Measurements from ENCODE around the gene TICAM1. TPM values are rescaled to one million over a fixed set of nuclear protein-coding genes. Genes with fewer than 3 reads are reported as not detected.

TICAM1 gene
- total and polyA plus RNA-seq, 2 of the 8 experiments (the other 6 are each of a cell fraction or from before 2014, with no cell fraction given): 0.41 to 0.65 TPM

- TF ChIP-seq E2F6 (IDR thresholded peaks at IDR 0.05): peak; percentile 14; the same call in 1 of the 2 replicates
- peak; percentile 21; the same call in 1 of the 2 replicates for TF ChIP-seq MAX (IDR thresholded peaks at IDR 0.05)
- no peak for TF ChIP-seq TAF1 (IDR thresholded peaks at IDR 0.05; ENCODE audit: low read depth, low read length)
- DNase-seq (ENCODE audit: low read depth in 1 of 2, low spot score in 2 of 2) (no peak), FAIRE-seq (no peak)
- Histone ChIP-seq H3K14ac (ENCODE audit: insufficient read length) (no peak overlapping the region), H4K20me1 (replicated peaks in 1 of 2; ENCODE audit: control insufficient read depth in 1 of 2, insufficient read depth in 2 of 2, low read length in 2 of 2) (no peaks in the 10 kb centered on the region), H4K91ac (replicated peaks; ENCODE audit: insufficient read length, low read length) (peak overlapping the region; percentile 85), H3K36me3 (ENCODE audit: control insufficient read depth in 2 of 4, insufficient read depth in 4 of 4, low read length in 3 of 4) (no peaks in the 10 kb centered on the region), H3K23me2 (ENCODE audit: low read depth, low read length) (no peaks in the 10 kb centered on the region), H3K23ac (ENCODE audit: insufficient read length) (no peak overlapping the region), H3K79me2 (ENCODE audit: control insufficient read depth in 1 of 2, insufficient read depth in 2 of 2, low read length in 2 of 2) (no peaks in the 10 kb centered on the region), H3K9me3 (ENCODE audit: insufficient read depth in 2 of 2, low read depth in 1 of 2, low read length in 1 of 2) (peaks cover 2 to 4% of the 10 kb centered on the region in 2 experiments; a peak in 2 of 4 replicates), H3K56ac (replicated peaks; ENCODE audit: insufficient read length, low read depth, low read length) (no peak overlapping the region), H2BK20ac (ENCODE audit: low read length) (no peak overlapping the region), H3K79me1 (ENCODE audit: low read depth, low read length) (no peaks in the 10 kb centered on the region), H2AK5ac (ENCODE audit: low read depth, low read length) (peak overlapping the region; percentile 9; the same call in 1 of the 2 replicates), H3K27ac (ENCODE audit: low read depth, low read length) (no peak overlapping the region), H2BK12ac (ENCODE audit: low read depth, low read length) (peak overlapping the region; percentile 93; the same call in 1 of the 2 replicates), H3K4me3 (ENCODE audit: extremely low read depth in 1 of 4, insufficient read depth in 2 of 4, low read depth in 3 of 4, low read length in 4 of 4) (no peak overlapping the region), H2AFZ (ENCODE audit: low read length) (0 out of 2 replicates have a peak overlapping the region, but pooled peaks have one; percentile 1), H4K5ac (ENCODE audit: insufficient read length, low read depth, low read length) (peak overlapping the region; percentile 82), H3K4me1 (replicated peaks in 1 of 4; ENCODE audit: control insufficient read depth in 3 of 4, insufficient read depth in 4 of 4, low read length in 3 of 4) (no peaks in the 10 kb centered on the region; a peak in 1 of 7 replicates), H3K27me3 (replicated peaks in 1 of 4; ENCODE audit: control insufficient read depth in 3 of 4, extremely low read depth in 1 of 4, insufficient read depth in 3 of 4, low read length in 3 of 4) (peaks cover 0 to 14% (median 12%) of the 10 kb centered on the region in 4 experiments; a peak in 6 of 7 replicates), H3K9ac (replicated peaks in 1 of 4; ENCODE audit: extremely low read depth in 1 of 4, low read depth in 3 of 4, low read length in 3 of 4) (peak overlapping the region in 1 of 4 experiments; percentile 6; a peak in 2 of 7 replicates), H3K4ac (replicated peaks; ENCODE audit: insufficient read length, low read depth, low read length) (peak overlapping the region; percentile 75), H4K8ac (ENCODE audit: extremely low read depth, insufficient read depth, low read length) (peak overlapping the region; percentile 88), H2BK15ac (ENCODE audit: low read length) (peak overlapping the region; percentile 97), H2BK5ac (ENCODE audit: low read depth, low read length) (no peak overlapping the region), H3K4me2 (ENCODE audit: insufficient read depth in 1 of 2, low read depth in 2 of 2, low read length in 2 of 2) (no peak overlapping the region), H2BK120ac (replicated peaks; ENCODE audit: low read depth, low read length) (no peak overlapping the region), H3K18ac (ENCODE audit: extremely low read depth, low read length) (peak overlapping the region; percentile 15)
- CTCF ChIA-PET (ENCODE audit: partially characterized antibody): interaction anchor here (0.6 to 10.0 kb wide), 9 partner anchors 6 to 214 kb away, joined by 3 to 71 read pairs (median 4); no protein-coding TSS in a partner anchor
- WGBS, 2 experiments (ENCODE audit: extremely low coverage in 1 of 2, insufficient coverage in 1 of 2, insufficient read length in 1 of 2, insufficient replicate concordance in 2 of 2, low coverage in 1 of 2, low lambda C conversion rate in 2 of 2, missing lambda C conversion rate in 1 of 2): 96% methylated on average over 19 of the region's 35 CpGs; no CpG with 5 or more reads in 1 of the 2 experiments
- POLR2A ChIA-PET (ENCODE audit: partially characterized antibody): interaction anchor here (0.6 kb wide), 1 partner anchor 51 kb away, joined by 4 read pairs; the partner anchor contains the start of gene PLIN3
These were observed 15.1 kb downstream of the TICAM1 start for GRCh38 chr19:4816202-4816949.

Data from H1 (cell line).